OCI-LY3 (cell line): Measurements from ENCODE around the gene NUCKS1.

ENCODE experiments used
- H2AFZ ChIP-seq: fragments of 200-600, 300-600 bp; shearing (Covaris generic); 2 replicates; pipeline ENCODE4 v1.6.0; 2014; ENCODE audit warnings: antibody characterized with exemption, low read depth, low read length
- H3K27ac ChIP-seq: fragments of 200-600, 300-600 bp; sonication (generic); 2 replicates; pipeline ENCODE4 v1.5.1; 2014; ENCODE audit warnings: mild to moderate bottlenecking, low read length, moderate library complexity, mixed read lengths
- H3K27me3 ChIP-seq: fragments of 200-600, 300-600 bp; sonication (generic); 2 replicates; pipeline ENCODE4 v1.6.1; 2014; ENCODE audit warnings: low read depth, low read length, mixed read lengths
- H3K36me3 ChIP-seq: fragments of 200-600, 300-600 bp; sonication (generic); replicated peaks from 2 replicates; pipeline ENCODE3; 2014; ENCODE audit warnings: low read depth, low read length, mixed read lengths
- H3K4me1 ChIP-seq: fragments of 300-600, 200-600 bp; sonication (generic); 2 replicates; pipeline ENCODE4 v1.6.1; 2014; ENCODE audit warnings: low read length, mixed read lengths
- H3K4me2 ChIP-seq: fragments of 200-600, 300-600 bp; sonication (generic); 2 replicates; pipeline ENCODE4 v1.6.1; 2014; ENCODE audit warnings: low read length, mixed read lengths
- H3K4me3 ChIP-seq: fragments of 300-600, 200-600 bp; sonication (generic); 2 replicates; pipeline ENCODE4 v1.5.1; 2014; ENCODE audit warnings: antibody characterized with exemption, mild to moderate bottlenecking, low read length, moderate library complexity
- H3K79me2 ChIP-seq: fragments of 300-600, 200-600 bp; shearing (Covaris generic); 2 replicates; pipeline ENCODE4 v1.6.1; 2014; ENCODE audit warnings: mild to moderate bottlenecking, low read length, mixed read lengths
- H3K9ac ChIP-seq: fragments of 300-600, 200-600 bp; shearing (Covaris generic); 2 replicates; pipeline ENCODE4 v1.6.0; 2014; ENCODE audit warnings: mild to moderate bottlenecking, low read length, moderate library complexity
- H3K9me3 ChIP-seq: fragments of 200-600, 300-600 bp; shearing (Covaris generic); 2 replicates; pipeline ENCODE4 v1.6.1; 2014; ENCODE audit warnings: low read length, mixed read lengths; ENCODE audit not compliant: insufficient read depth
- H4K20me1 ChIP-seq: fragments of 200-600, 300-600 bp; sonication (generic); 2 replicates; pipeline ENCODE4 v1.6.1; 2016; ENCODE audit warnings: low read length, mixed read lengths; ENCODE audit not compliant: insufficient read depth
- CTCF ChIP-seq: fragments of 200-600, 300-600 bp; sonication (generic); IDR thresholded peaks from 2 replicates; pipeline ENCODE4 v1.5.1; 2014; ENCODE audit warnings: antibody characterized with exemption, low read length, low read depth
- EZH2phosphoT487 ChIP-seq: fragments of 200-600 bp; shearing (Covaris generic); IDR thresholded peaks from 2 replicates; pipeline ENCODE4 v1.6.1; 2018; ENCODE audit warnings: antibody characterized with exemption, mixed run types, low read depth

NUCKS1 gene

GRCh38 chr1:205783433-205783795 is 33.4 kb upstream of the NUCKS1 start:
- Histone ChIP-seq H3K27ac (no peak overlapping the region), H3K9ac (no peak overlapping the region), H3K4me2 (no peak overlapping the region), H3K79me2 (peaks cover 76% of the 10 kb centered on the region), H3K4me3 (no peak overlapping the region), H2AFZ (no peak overlapping the region), H3K27me3 (no peaks in the 10 kb centered on the region), H3K4me1 (peaks cover 26% of the 10 kb centered on the region), H4K20me1 (peaks cover 17% of the 10 kb centered on the region; the same call in 1 of the 2 replicates), H3K9me3 (no peaks in the 10 kb centered on the region), H3K36me3 (peaks cover 49% of the 10 kb centered on the region)
- TF ChIP-seq EZH2phosphoT487 (no peak), CTCF (no peak)

- TF ChIP-seq CTCF (peak; percentile 17; the same call in 1 of the 2 replicates), EZH2phosphoT487 (no peak)
- H3K4me1 ChIP-seq, result peaks cover 30% of the 10 kb centered on the region
- peaks cover 17% of the 10 kb centered on the region; the same call in 1 of the 2 replicates for H4K20me1 ChIP-seq
- H3K36me3 ChIP-seq, result peaks cover 46% of the 10 kb centered on the region
- no peak overlapping the region for H3K9ac ChIP-seq
- no peak overlapping the region for H3K4me2 ChIP-seq
- H3K9me3 ChIP-seq, result no peaks in the 10 kb centered on the region
- no peak overlapping the region for H3K4me3 ChIP-seq
- no peaks in the 10 kb centered on the region for H3K27me3 ChIP-seq
- H3K79me2 ChIP-seq, result peaks cover 79% of the 10 kb centered on the region
- H3K27ac ChIP-seq, result no peak overlapping the region
- H2AFZ ChIP-seq, result no peak overlapping the region
Observed at GRCh38 chr1:205782627-205783432, 32.8 kb upstream of the NUCKS1 start.

- TF ChIP-seq EZH2phosphoT487, result no peak
- TF ChIP-seq CTCF, result no peak
- no peak overlapping the region for H2AFZ ChIP-seq
- no peak overlapping the region for H3K27ac ChIP-seq
Observed at GRCh38 chr1:205780335-205780734, 30.4 kb upstream of the NUCKS1 start.

GRCh38 chr1:205777994-205778393 is 28.0 kb upstream of the NUCKS1 start:
- H3K79me2 ChIP-seq, result peaks cover 89% of the 10 kb centered on the region
- TF ChIP-seq CTCF (no peak), EZH2phosphoT487 (no peak)
- no peak overlapping the region for H2AFZ ChIP-seq
- H3K27me3 ChIP-seq, result no peaks in the 10 kb centered on the region
- no peak overlapping the region for H3K4me3 ChIP-seq
- H3K36me3 ChIP-seq, result peaks cover 49% of the 10 kb centered on the region
- peaks cover 40% of the 10 kb centered on the region for H3K4me1 ChIP-seq
- no peaks in the 10 kb centered on the region for H3K9me3 ChIP-seq
- peaks cover 1% of the 10 kb centered on the region; the same call in 1 of the 2 replicates for H4K20me1 ChIP-seq
- no peak overlapping the region for H3K9ac ChIP-seq
- H3K27ac ChIP-seq, result no peak overlapping the region
- no peak overlapping the region for H3K4me2 ChIP-seq

More at GRCh38 chr1:205780335-205780734, 30.4 kb upstream of the NUCKS1 start:
- no peak overlapping the region for H3K9ac ChIP-seq
- H3K4me2 ChIP-seq, result no peak overlapping the region
- H3K9me3 ChIP-seq, result no peaks in the 10 kb centered on the region
- peaks cover 14% of the 10 kb centered on the region; the same call in 1 of the 2 replicates for H4K20me1 ChIP-seq
- peaks cover 81% of the 10 kb centered on the region for H3K79me2 ChIP-seq
- H3K4me3 ChIP-seq, result no peak overlapping the region
- peaks cover 45% of the 10 kb centered on the region for H3K36me3 ChIP-seq
- no peaks in the 10 kb centered on the region for H3K27me3 ChIP-seq
- H3K4me1 ChIP-seq, result peaks cover 42% of the 10 kb centered on the region
